Measurements from ENCODE around the gene MED13L.

Gene MED13L

GRCh38 chr12:116297224-116297834, 19.8 kb upstream of the MED13L start:
- no peak for DNase-seq (ENCODE audit: low spot score)
- no peak for TF ChIP-seq CTCF (IDR thresholded peaks at IDR 0.05; ENCODE audit: extremely low read depth, missing control alignments)

- no peak for DNase-seq (ENCODE audit: low spot score)
- no peak for TF ChIP-seq CTCF (IDR thresholded peaks at IDR 0.05; ENCODE audit: extremely low read depth, missing control alignments)
Measured at GRCh38 chr12:116295327-116296263, 18.1 kb upstream of the MED13L start.

GRCh38 chr12:116294454-116295165, 17.1 kb upstream of the MED13L start:
- TF ChIP-seq CTCF (IDR thresholded peaks at IDR 0.05; ENCODE audit: extremely low read depth, missing control alignments): no peak
- DNase-seq (ENCODE audit: low spot score): no peak

- no peak for DNase-seq (ENCODE audit: low spot score)
- no peak for TF ChIP-seq CTCF (IDR thresholded peaks at IDR 0.05; ENCODE audit: extremely low read depth, missing control alignments)
Measured at GRCh38 chr12:116293687-116294453, 16.4 kb upstream of the MED13L start.

- DNase-seq (ENCODE audit: low spot score): no peak
- TF ChIP-seq CTCF (IDR thresholded peaks at IDR 0.05; ENCODE audit: extremely low read depth, missing control alignments): no peak
Measured at GRCh38 chr12:116291218-116291617, 13.7 kb upstream of the MED13L start.

- TF ChIP-seq CTCF (IDR thresholded peaks at IDR 0.05; ENCODE audit: extremely low read depth, missing control alignments): no peak
- no peak for DNase-seq (ENCODE audit: low spot score)
Measured at GRCh38 chr12:116288735-116289134, 11.2 kb upstream of the MED13L start.

All from GM20000 (cell line).